BJ (cell line): ENCODE data around the gene NCOA3. TPM values are rescaled to one million over a fixed set of nuclear protein-coding genes. Genes with fewer than 3 reads are reported as not detected.
"Not testable (repeated sequence)": the region's sequence is repeated elsewhere in the genome, so short reads cannot be mapped to it uniquely, and the experiment has no call there.

ENCODE experiments used
- CTCF ChIA-PET: fragments of 350-600 bp; formaldehyde crosslinking; extraction: SDS; loops from one replicate; lab custom pipeline; 2021; ENCODE audit warnings: antibody characterized with exemption, inconsistent platforms; lab: Yijun Ruan, JAX
- POLR2A ChIA-PET: fragments of 300-600 bp; sonication (Branson Sonifier 250); formaldehyde crosslinking; extraction: SDS; loops from one replicate; lab custom pipeline; 2021; ENCODE audit warnings: antibody characterized with exemption; lab: Charles Lee
- DNase-seq: peaks from one replicate; pipeline ENCODE4 v3.0.0-alpha.2; 2011; ENCODE audit warnings: low read depth
- H3K27me3 ChIP-seq: 2 replicates; pipeline ENCODE4 v1.6.0; 2011; ENCODE audit warnings: low read length; ENCODE audit not compliant: control insufficient read depth, insufficient read depth
- H3K36me3 ChIP-seq: 2 replicates; pipeline ENCODE4 v1.5.1; 2011; ENCODE audit warnings: low read length; ENCODE audit not compliant: control insufficient read depth, insufficient read depth
- H3K4me3 ChIP-seq: 2 replicates; pipeline ENCODE4 v1.5.1; 2011; ENCODE audit warnings: low read depth, mild to moderate bottlenecking, control low read depth, low read length
- CTCF ChIP-seq: IDR thresholded peaks from 2 replicates; pipeline ENCODE4 v1.5.1; 2011; ENCODE audit warnings: low read depth, mild to moderate bottlenecking, control low read depth, inconsistent platforms, low read length, moderate library complexity; ENCODE audit not compliant: insufficient read depth
- polyA plus RNA-seq: library from polyadenylated mRNA; depleted of rRNA; stranded (reverse); fragments of >200 nt; gene quantifications from 2 replicates; pipeline ENCODE4 v1.2.3, GENCODE V29; 2011

NCOA3 gene
- polyA plus RNA-seq, 1 experiment, result 23.6 TPM

- TF ChIP-seq CTCF, result no peak
- POLR2A ChIA-PET, result no interaction called here
- Histone ChIP-seq H3K4me3 (no peak overlapping the region), H3K36me3 (no peaks in the 10 kb centered on the region), H3K27me3 (no peaks in the 10 kb centered on the region)
- no peak for DNase-seq
- CTCF ChIA-PET, result interaction anchor here (0.6 kb wide), 1 partner anchor 327 kb away, joined by 3 read pairs; no protein-coding TSS in a partner anchor
Measured at GRCh38 chr20:47498606-47499005, 3.1 kb upstream of the NCOA3 start.

GRCh38 chr20:47499053-47499452 lies 2.6 kb upstream of the NCOA3 start:
- ChIA-PET CTCF (no interaction called here), POLR2A (no interaction called here)
- Histone ChIP-seq H3K36me3 (no peaks in the 10 kb centered on the region), H3K4me3 (no peak overlapping the region), H3K27me3 (no peaks in the 10 kb centered on the region)
- no peak for TF ChIP-seq CTCF
- DNase-seq, result no peak

DNA sequence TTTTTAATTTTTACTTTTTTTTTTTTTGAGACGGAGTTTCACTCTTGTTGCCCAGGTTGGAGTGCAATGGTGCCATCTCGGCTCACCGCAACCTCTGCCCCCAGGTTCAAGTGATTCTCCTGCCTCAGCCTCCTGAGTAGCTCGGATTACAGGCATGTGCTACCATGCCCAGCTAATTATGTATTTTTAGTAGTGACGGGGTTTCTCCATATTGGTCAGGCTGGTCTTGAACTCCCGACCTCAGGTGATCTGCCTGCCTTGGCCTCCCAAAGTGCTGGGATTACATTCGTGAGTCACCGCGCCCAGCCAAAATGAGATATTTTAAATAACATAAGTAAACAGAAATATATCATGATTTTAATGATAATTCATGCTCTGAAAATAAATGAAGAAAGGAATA lies 1.6 kb upstream of the NCOA3 start:
- POLR2A ChIA-PET, H3K27me3 ChIP-seq, DNase-seq, H3K4me3 ChIP-seq, H3K36me3 ChIP-seq: not testable (repeated sequence)
- CTCF ChIA-PET, result interaction anchor here (4.9 kb wide), 1 partner anchor 116 kb away, joined by 22 read pairs; no protein-coding TSS in a partner anchor

GRCh38 chr20:47500554-47500953 lies 1.1 kb upstream of the NCOA3 start:
- no peak for TF ChIP-seq CTCF
- POLR2A ChIA-PET, result no interaction called here
- Histone ChIP-seq H3K27me3 (no peaks in the 10 kb centered on the region), H3K36me3 (no peaks in the 10 kb centered on the region), H3K4me3 (no peak overlapping the region)
- CTCF ChIA-PET, result interaction anchor here (4.9 kb wide), 1 partner anchor 116 kb away, joined by 22 read pairs; no protein-coding TSS in a partner anchor
- DNase-seq, result no peak

DNA sequence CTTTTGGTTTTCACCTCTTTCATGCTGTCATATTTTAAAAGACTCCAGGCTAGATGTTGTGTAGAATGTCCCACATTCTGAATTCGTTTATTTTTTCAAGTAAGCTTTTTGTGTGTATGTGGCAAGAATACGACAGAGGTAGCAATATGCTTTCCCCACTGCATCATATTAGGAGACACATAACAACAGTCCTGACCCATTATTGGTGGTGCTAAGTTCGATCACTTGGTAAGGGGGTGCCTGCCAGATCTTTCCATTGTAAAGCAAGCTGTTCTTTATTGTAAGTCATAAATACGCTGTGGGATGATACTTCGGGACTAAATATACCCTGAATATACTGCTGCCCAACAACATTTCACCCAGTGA lies 588 bp upstream of the NCOA3 start:
- no peak for TF ChIP-seq CTCF
- no peak for DNase-seq
- H3K27me3 ChIP-seq, result no peaks in the 10 kb centered on the region
- ChIA-PET CTCF (interaction anchor here (0.7 to 4.9 kb wide), 10 partner anchors 10 to 296 kb away, joined by 3 to 22 read pairs (median 3); no protein-coding TSS in a partner anchor), POLR2A (interaction anchor here (0.6 to 1.1 kb wide), 12 partner anchors 13 to 304 kb away, joined by 3 to 5 read pairs (median 3); no protein-coding TSS in a partner anchor)
- peak overlapping the region; percentile 94 for H3K4me3 ChIP-seq
- no peaks in the 10 kb centered on the region for H3K36me3 ChIP-seq
